HG02763 (cell line): ENCODE measurements around the gene PARD3.
"Not testable (repeated sequence)": the region's sequence is repeated elsewhere in the genome, so short reads cannot be mapped to it uniquely, and the experiment has no call there.

Experiments
- ATAC-seq: cut with Tn5 transposase; IDR thresholded peaks from one replicate; pipeline ENCODE4 v1.9.1; 2021; ENCODE audit warnings: mild to moderate bottlenecking, moderate library complexity; ENCODE audit not compliant: unreplicated experiment

Gene PARD3

GRCh38 chr10:34476608-34477007 is 338.5 kb downstream of the PARD3 start:
- no peak for ATAC-seq

- ATAC-seq, result no peak
Measured at GRCh38 chr10:34475786-34476185, 339.3 kb downstream of the PARD3 start.

GRCh38 chr10:34475274-34475646 is 339.8 kb downstream of the PARD3 start:
- ATAC-seq, result no peak

GRCh38 chr10:34474555-34475273 is 340.4 kb downstream of the PARD3 start:
- ATAC-seq, result no peak

- ATAC-seq, result no peak
Measured at GRCh38 chr10:34474009-34474376, 341.1 kb downstream of the PARD3 start.

GRCh38 chr10:34473174-34474008 is 341.7 kb downstream of the PARD3 start:
- no peak for ATAC-seq

GRCh38 chr10:34470307-34470706 is 344.8 kb downstream of the PARD3 start:
- no peak for ATAC-seq

GRCh38 chr10:34469446-34469845 is 345.6 kb downstream of the PARD3 start:
- no peak for ATAC-seq

GRCh38 chr10:34467902-34468301 is 347.2 kb downstream of the PARD3 start:
- ATAC-seq, result no peak

- no peak for ATAC-seq
Measured at GRCh38 chr10:34467364-34467763, 347.7 kb downstream of the PARD3 start.

GRCh38 chr10:34465678-34466077 is 349.4 kb downstream of the PARD3 start:
- ATAC-seq, result no peak

- ATAC-seq, result no peak
Measured at GRCh38 chr10:34464591-34464990, 350.5 kb downstream of the PARD3 start.

- ATAC-seq, result no peak
Measured at GRCh38 chr10:34464000-34464399, 351.1 kb downstream of the PARD3 start.

GRCh38 chr10:34462993-34463392 is 352.1 kb downstream of the PARD3 start:
- no peak for ATAC-seq

- no peak for ATAC-seq
Measured at GRCh38 chr10:34462056-34462455, 353.0 kb downstream of the PARD3 start.

- ATAC-seq, result no peak
Measured at GRCh38 chr10:34454590-34455261, 360.4 kb downstream of the PARD3 start.

- ATAC-seq, result no peak
Measured at GRCh38 chr10:34449836-34450235, 365.3 kb downstream of the PARD3 start.

GRCh38 chr10:34446049-34446448 is 369.0 kb downstream of the PARD3 start:
- no peak for ATAC-seq

GRCh38 chr10:34444223-34445183 is 370.6 kb downstream of the PARD3 start:
- ATAC-seq, result no peak

GRCh38 chr10:34439386-34439785 is 375.7 kb downstream of the PARD3 start:
- not testable (repeated sequence) for ATAC-seq

GRCh38 chr10:34438741-34439140 is 376.4 kb downstream of the PARD3 start:
- ATAC-seq, result no peak
